ENCODE data around the gene TMEM161B. TPM values are rescaled to one million over a fixed set of nuclear protein-coding genes. Genes with fewer than 3 reads are reported as not detected.
"Not testable (repeated sequence)": the region's sequence is repeated elsewhere in the genome, so short reads cannot be mapped to it uniquely, and the experiment has no call there.

The TMEM161B gene
- total and polyA plus RNA-seq, 5 donors = 5.1 to 12.6 (median 11.9) TPM

- Histone ChIP-seq H3K4me3 (ENCODE audit: low read length) (no peak overlapping the region), H3K27ac (ENCODE audit: low read length) (no peak overlapping the region), H3K9me3 (ENCODE audit: control insufficient read depth, low read length) (no peaks in the 10 kb centered on the region), H3K27me3 (ENCODE audit: control insufficient read depth, insufficient read depth) (no peaks in the 10 kb centered on the region), H3K4me1 (ENCODE audit: control insufficient read depth, insufficient read depth, low read length) (peaks cover 7% of the 10 kb centered on the region)
- DNase-seq = no peak
- no peak for ATAC-seq
- intact Hi-C loops (cut with DNase I) = no loop called here
- WGBS = 98% methylated on average over 2 of the region's 2 CpGs
These were observed 19.7 kb downstream of the TMEM161B start for GRCh38 chr5:88248743-88249540.

- Histone ChIP-seq H3K27me3 (ENCODE audit: control insufficient read depth, insufficient read depth) (no peaks in the 10 kb centered on the region), H3K4me3 (ENCODE audit: low read length) (no peak overlapping the region), H3K9me3 (ENCODE audit: control insufficient read depth, low read length) (no peaks in the 10 kb centered on the region), H3K4me1 (ENCODE audit: control insufficient read depth, insufficient read depth, low read length) (peaks cover 7% of the 10 kb centered on the region), H3K27ac (ENCODE audit: low read length) (no peak overlapping the region)
- no peak for DNase-seq
- 93% methylated on average over 3 of the region's 3 CpGs for WGBS
- intact Hi-C loops (cut with DNase I) = no loop called here
- no peak for ATAC-seq
These were observed 20.6 kb downstream of the TMEM161B start for GRCh38 chr5:88248094-88248493.

DNA sequence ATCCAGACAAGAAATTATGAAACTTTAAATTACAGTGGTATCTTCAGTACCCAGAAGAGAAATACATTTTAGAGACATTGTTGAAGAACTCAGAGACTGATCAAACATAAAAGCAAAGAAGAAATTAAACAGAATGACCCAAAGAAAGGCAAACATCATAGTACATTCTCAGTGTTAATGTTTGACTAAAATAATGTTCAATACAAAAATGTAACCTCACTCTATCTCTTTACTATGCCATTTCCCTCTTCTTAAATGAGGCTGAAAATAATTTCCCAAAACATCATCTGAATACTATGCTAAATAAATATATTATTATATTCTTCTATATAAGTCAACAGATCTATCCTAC lies 22.8 kb downstream of the TMEM161B start:
- H3K4me1 ChIP-seq (ENCODE audit: control insufficient read depth, insufficient read depth, low read length) = peaks cover 5% of the 10 kb centered on the region
- H3K27me3 ChIP-seq (ENCODE audit: control insufficient read depth, insufficient read depth) = no peaks in the 10 kb centered on the region
- intact Hi-C loops (cut with DNase I) = no loop called here
- no peak overlapping the region for H3K27ac ChIP-seq (ENCODE audit: low read length)
- no peak for ATAC-seq
- DNase-seq = no peak
- H3K9me3 ChIP-seq (ENCODE audit: control insufficient read depth, low read length) = no peaks in the 10 kb centered on the region
- no peak overlapping the region for H3K4me3 ChIP-seq (ENCODE audit: low read length)

DNA sequence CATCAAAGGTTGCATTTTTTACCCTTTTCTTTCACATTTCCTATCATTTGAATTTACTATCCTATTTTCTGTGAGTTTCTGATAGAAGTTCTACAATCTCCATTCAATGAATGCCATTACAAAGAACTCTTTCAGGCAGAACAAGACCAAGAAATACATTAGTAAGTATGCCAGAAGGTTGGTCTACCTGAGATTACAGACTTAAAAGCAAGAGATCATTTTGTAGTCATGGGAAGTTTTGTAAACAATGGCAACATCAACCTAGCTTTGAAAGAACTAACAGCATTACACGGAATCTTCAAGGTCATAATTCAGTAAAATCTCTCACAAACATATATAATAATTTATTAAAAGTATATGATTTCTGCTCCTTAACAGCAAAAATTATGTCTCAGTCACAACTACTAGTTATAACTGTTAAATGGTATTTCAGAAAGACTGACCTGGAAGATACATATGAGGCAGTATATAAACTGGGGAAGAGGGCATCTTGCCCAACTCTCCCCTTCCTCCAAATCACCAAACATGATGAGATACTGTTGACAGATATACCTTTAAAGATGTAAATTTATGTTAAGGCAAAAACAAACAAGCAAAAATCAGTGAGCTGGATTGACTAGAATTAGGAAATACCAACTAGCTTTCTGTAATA lies 23.3 kb downstream of the TMEM161B start:
- Histone ChIP-seq H3K27ac (ENCODE audit: low read length) (no peak overlapping the region), H3K4me1 (ENCODE audit: control insufficient read depth, insufficient read depth, low read length) (no peaks in the 10 kb centered on the region), H3K4me3 (ENCODE audit: low read length) (no peak overlapping the region), H3K9me3 (ENCODE audit: control insufficient read depth, low read length) (no peaks in the 10 kb centered on the region), H3K27me3 (ENCODE audit: control insufficient read depth, insufficient read depth) (no peaks in the 10 kb centered on the region)
- intact Hi-C loops (cut with DNase I) = no loop called here
- DNase-seq = no peak
- no peak for ATAC-seq
- WGBS = 97% methylated on average over 1 of the region's 1 CpG

- intact Hi-C loops (cut with DNase I) = no loop called here
- WGBS = 94% methylated on average over 2 of the region's 2 CpGs
- DNase-seq = no peak
These were observed 24.0 kb downstream of the TMEM161B start for GRCh38 chr5:88244686-88245085.

DNA sequence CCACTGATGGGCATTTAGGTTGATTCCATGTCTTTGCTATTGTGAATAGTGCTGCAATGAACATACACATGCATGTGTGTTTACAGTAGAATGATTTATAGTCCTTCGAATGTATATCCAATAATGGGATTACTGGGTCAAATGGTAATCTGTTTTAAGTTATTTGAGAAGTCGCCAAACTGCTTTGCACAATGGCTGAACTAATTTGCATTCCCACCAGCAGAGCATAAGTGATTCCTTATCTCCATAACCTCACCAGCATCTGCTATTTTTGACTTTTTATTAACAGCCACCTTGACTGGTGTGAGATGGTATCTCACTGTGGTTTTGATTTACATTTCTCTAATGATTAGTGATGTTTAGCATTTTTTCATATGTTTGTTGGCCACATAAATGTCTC lies 25.2 kb downstream of the TMEM161B start:
- H3K27me3 ChIP-seq (ENCODE audit: control insufficient read depth, insufficient read depth); intact Hi-C loops (cut with DNase I); ATAC-seq; H3K4me3 ChIP-seq (ENCODE audit: low read length); DNase-seq; H3K27ac ChIP-seq (ENCODE audit: low read length); H3K9me3 ChIP-seq (ENCODE audit: control insufficient read depth, low read length); H3K4me1 ChIP-seq (ENCODE audit: control insufficient read depth, insufficient read depth, low read length): not testable (repeated sequence)
- 92% methylated on average over 2 of the region's 2 CpGs for WGBS

More at GRCh38 chr5:88244686-88245085, 24.0 kb downstream of the TMEM161B start:
- Histone ChIP-seq H3K27me3 (ENCODE audit: control insufficient read depth, insufficient read depth) (no peaks in the 10 kb centered on the region), H3K4me3 (ENCODE audit: low read length) (no peak overlapping the region), H3K4me1 (ENCODE audit: control insufficient read depth, insufficient read depth, low read length) (no peaks in the 10 kb centered on the region), H3K27ac (ENCODE audit: low read length) (no peak overlapping the region), H3K9me3 (ENCODE audit: control insufficient read depth, low read length) (no peaks in the 10 kb centered on the region)
- ATAC-seq = no peak

DNA sequence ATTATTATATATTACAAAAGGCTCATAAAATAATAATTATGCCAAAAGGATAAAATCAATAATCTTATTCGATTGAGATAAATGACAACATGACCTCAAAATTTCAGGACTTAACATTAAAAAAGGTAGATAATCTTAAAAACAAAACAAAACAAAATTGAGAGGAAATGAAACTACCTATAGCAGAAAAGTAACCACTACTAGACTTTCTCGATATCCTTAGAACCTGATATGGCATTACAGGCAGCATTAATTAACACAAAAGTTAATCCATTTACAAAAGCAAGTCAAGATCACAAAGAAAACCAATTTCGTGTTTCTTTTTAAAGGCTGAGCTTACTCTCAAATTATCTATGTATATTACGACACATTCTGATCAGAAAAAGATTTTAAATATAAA lies 29.9 kb downstream of the TMEM161B start:
- WGBS = 97% methylated on average over 4 of the region's 4 CpGs
- no peaks in the 10 kb centered on the region for H3K4me1 ChIP-seq (ENCODE audit: control insufficient read depth, insufficient read depth, low read length)
- no peak overlapping the region for H3K27ac ChIP-seq (ENCODE audit: low read length)
- H3K27me3 ChIP-seq (ENCODE audit: control insufficient read depth, insufficient read depth) = no peaks in the 10 kb centered on the region
- no peak overlapping the region for H3K4me3 ChIP-seq (ENCODE audit: low read length)
- no peaks in the 10 kb centered on the region for H3K9me3 ChIP-seq (ENCODE audit: control insufficient read depth, low read length)
- no peak for ATAC-seq
- intact Hi-C loops (cut with DNase I) = no loop called here
- no peak for DNase-seq

GRCh38 chr5:88236866-88237642 lies 31.6 kb downstream of the TMEM161B start:
- Histone ChIP-seq H3K27me3 (ENCODE audit: control insufficient read depth, insufficient read depth) (no peaks in the 10 kb centered on the region), H3K4me1 (ENCODE audit: control insufficient read depth, insufficient read depth, low read length) (no peaks in the 10 kb centered on the region), H3K4me3 (ENCODE audit: low read length) (no peak overlapping the region), H3K9me3 (ENCODE audit: control insufficient read depth, low read length) (no peaks in the 10 kb centered on the region), H3K27ac (ENCODE audit: low read length) (no peak overlapping the region)
- no peak for ATAC-seq
- intact Hi-C loops (cut with DNase I) = no loop called here
- 100% methylated on average over 1 of the region's 1 CpG for WGBS
- no peak for DNase-seq

DNA sequence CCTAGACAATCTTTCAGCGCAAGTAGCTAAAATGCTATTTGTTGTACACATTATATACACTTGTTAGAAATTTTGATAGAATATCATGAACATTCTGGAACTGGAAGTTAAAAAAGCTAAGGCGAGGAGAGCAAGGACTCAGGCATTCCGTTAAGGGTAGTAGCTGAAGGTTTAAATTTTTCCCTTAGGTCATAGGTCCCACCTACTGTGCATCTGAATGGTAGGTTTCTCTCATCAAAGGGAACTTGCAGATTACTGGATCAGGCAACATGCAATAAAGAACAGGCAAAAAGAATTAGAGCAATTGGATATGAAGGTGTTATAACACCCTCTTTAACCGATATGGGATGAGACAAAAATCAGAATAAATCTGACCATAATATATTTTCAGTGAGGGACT lies 32.8 kb downstream of the TMEM161B start:
- intact Hi-C loops (cut with DNase I) = no loop called here
- H3K4me1 ChIP-seq (ENCODE audit: control insufficient read depth, insufficient read depth, low read length) = no peaks in the 10 kb centered on the region
- H3K9me3 ChIP-seq (ENCODE audit: control insufficient read depth, low read length) = no peaks in the 10 kb centered on the region
- WGBS = 96% methylated on average over 4 of the region's 4 CpGs
- H3K27me3 ChIP-seq (ENCODE audit: control insufficient read depth, insufficient read depth) = no peaks in the 10 kb centered on the region
- no peak overlapping the region for H3K27ac ChIP-seq (ENCODE audit: low read length)
- ATAC-seq = no peak
- no peak for DNase-seq
- no peak overlapping the region for H3K4me3 ChIP-seq (ENCODE audit: low read length)

DNA sequence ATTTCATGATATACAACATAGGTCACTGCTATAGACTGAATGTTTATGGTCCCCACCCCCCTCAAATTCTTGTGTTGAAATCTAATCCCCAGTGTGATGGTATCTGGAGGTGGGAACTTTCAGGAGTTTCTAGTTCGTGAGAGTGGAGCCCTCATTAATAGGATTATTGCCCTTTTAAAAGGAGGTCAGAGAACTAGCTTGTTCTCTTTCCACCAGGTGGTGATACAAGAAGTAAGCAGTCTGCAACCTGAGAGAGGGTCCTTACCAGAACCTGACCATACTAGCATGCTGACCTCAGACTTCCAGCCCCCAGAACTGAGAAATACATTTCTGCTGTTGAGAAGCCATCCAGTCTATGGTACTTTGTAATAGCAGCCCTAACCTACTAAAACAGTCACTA lies 33.3 kb downstream of the TMEM161B start:
- Histone ChIP-seq H3K4me1 (ENCODE audit: control insufficient read depth, insufficient read depth, low read length) (no peaks in the 10 kb centered on the region), H3K9me3 (ENCODE audit: control insufficient read depth, low read length) (no peaks in the 10 kb centered on the region), H3K27me3 (ENCODE audit: control insufficient read depth, insufficient read depth) (no peaks in the 10 kb centered on the region), H3K27ac (ENCODE audit: low read length) (no peak overlapping the region), H3K4me3 (ENCODE audit: low read length) (no peak overlapping the region)
- DNase-seq (no peak), ATAC-seq (no peak)
- 78% methylated on average over 1 of the region's 1 CpG for WGBS
- intact Hi-C loops (cut with DNase I) = no loop called here

- no peak overlapping the region for H3K27ac ChIP-seq (ENCODE audit: low read length)
- no peak for ATAC-seq
- no peaks in the 10 kb centered on the region for H3K9me3 ChIP-seq (ENCODE audit: control insufficient read depth, low read length)
- intact Hi-C loops (cut with DNase I) = no loop called here
- H3K4me1 ChIP-seq (ENCODE audit: control insufficient read depth, insufficient read depth, low read length) = no peaks in the 10 kb centered on the region
- H3K4me3 ChIP-seq (ENCODE audit: low read length) = no peak overlapping the region
- WGBS = 92% methylated on average over 1 of the region's 1 CpG
- no peaks in the 10 kb centered on the region for H3K27me3 ChIP-seq (ENCODE audit: control insufficient read depth, insufficient read depth)
- no peak for DNase-seq
These were observed 38.0 kb downstream of the TMEM161B start for GRCh38 chr5:88230546-88231066.
